HepG2 (cell line): Measurements from ENCODE around the gene IGBP1. TPM values are rescaled to one million over a fixed set of nuclear protein-coding genes. Genes with fewer than 3 reads are reported as not detected.

Experiments
- CSRNP2 ChIP-seq: sonication (generic); formaldehyde crosslinking; conservative IDR thresholded peaks from 2 replicates; pipeline ENCODE4 v1.8.0; 2022; ENCODE audit warnings: low read depth, missing genetic modification reagents
- E2F2 ChIP-seq: sonication (generic); formaldehyde crosslinking; IDR thresholded peaks from 2 replicates; pipeline ENCODE4 v1.4.0; 2020; ENCODE audit warnings: missing genetic modification reagents, borderline replicate concordance
- GRHL1 ChIP-seq: sonication (generic); formaldehyde crosslinking; conservative IDR thresholded peaks from 2 replicates; pipeline ENCODE4 v1.8.0; 2022; ENCODE audit warnings: missing genetic modification reagents
- STAG1 ChIP-seq: sonication (generic); formaldehyde crosslinking; IDR thresholded peaks from 2 replicates; pipeline ENCODE4 v1.4.0; 2020; ENCODE audit warnings: missing genetic modification reagents
- ZNF777 ChIP-seq: sonication (generic); formaldehyde crosslinking; IDR thresholded peaks from 2 replicates; pipeline ENCODE4 v1.4.0; 2020; ENCODE audit warnings: missing genetic modification reagents
- ZNF781 ChIP-seq: sonication (generic); formaldehyde crosslinking; IDR thresholded peaks from 2 replicates; pipeline ENCODE4 v1.5.1; 2020; ENCODE audit warnings: borderline replicate concordance, mild to moderate bottlenecking, missing genetic modification reagents; ENCODE audit errors: not compliant biosample characterization
- polyA plus RNA-seq, 8 experiments: library from polyadenylated mRNA; depleted of rRNA in 3 of 8; stranded (reverse) in 7 of 8; unstranded in 1 of 8; fragments of >200 nt; fragmentation: Illumina TruSeq in 4 of 8; extraction: Trizol in 4 of 8; gene quantifications; 2 replicates each; pipeline versions ENCODE4 v1.2.1 to v1.2.3, GENCODE V29; 2011 to 2016; ENCODE audit warnings: low read depth in 4 of 8, missing spikeins in 1 of 8, mixed read lengths in 1 of 8; ENCODE audit not compliant: insufficient read depth in 1 of 8
- total RNA-seq, 5 experiments: library from RNA; depleted of rRNA; stranded (reverse); fragments of >200 nt; fragmentation: Illumina TruSeq; extraction: Trizol; gene quantifications; 2 replicates each; pipeline ENCODE4 v1.2.3, GENCODE V29; 2016; ENCODE audit warnings: low read depth in 1 of 5
- TF ChIP-seq, protein P1 (sequence below): sonication (generic); formaldehyde crosslinking; IDR thresholded peaks from 2 replicates; pipeline ENCODE4 v1.8.1; 2022; ENCODE audit warnings: low read depth, mild to moderate bottlenecking, missing genetic modification reagents
- TF ChIP-seq, protein P2 (sequence below): sonication (generic); formaldehyde crosslinking; IDR thresholded peaks from 2 replicates; pipeline ENCODE4 v1.8.1; 2023; ENCODE audit warnings: mild to moderate bottlenecking, inconsistent platforms, moderate library complexity, missing genetic modification reagents, borderline replicate concordance
- TF ChIP-seq, protein P3 (sequence below): sonication (generic); formaldehyde crosslinking; IDR thresholded peaks from 2 replicates; pipeline ENCODE4 v1.5.0; 2020; ENCODE audit warnings: missing genetic modification reagents
- TF ChIP-seq, protein P4 (sequence below): sonication (generic); formaldehyde crosslinking; IDR thresholded peaks from 2 replicates; pipeline ENCODE4 v1.5.0; 2020; ENCODE audit warnings: mild to moderate bottlenecking, missing genetic modification reagents, moderate library complexity

Gene IGBP1
- total and polyA plus RNA-seq, 2 of the 13 experiments (the other 11 are each of a cell fraction or from before 2014, with no cell fraction given): 59.3 to 103 TPM

DNA sequence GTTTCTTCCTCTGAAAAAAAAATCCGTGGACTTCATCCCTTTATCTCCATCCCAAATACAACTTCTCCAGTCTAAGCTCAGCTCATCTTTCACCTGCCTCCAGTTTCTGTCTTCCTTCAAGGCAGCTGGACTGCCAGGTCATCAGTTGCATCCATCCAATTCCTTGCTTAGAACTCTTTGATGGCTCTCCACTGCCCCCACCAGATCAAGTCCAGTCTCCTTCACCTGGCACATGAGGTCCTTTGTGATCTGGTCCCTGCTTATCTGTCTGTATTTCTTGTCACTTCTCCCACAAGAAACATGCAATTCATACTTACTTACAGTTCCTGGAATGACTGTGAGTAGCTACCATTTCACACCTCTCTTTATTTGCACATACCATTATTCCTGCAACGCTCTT lies 37.2 kb upstream of the IGBP1 start (continued):
- TF ChIP-seq GRHL1 (no peak), ZNF781 (no peak), ZNF777 (CRISPR knock-in tag) (no peak), STAG1 (peak; percentile 65), CSRNP2 (CRISPR knock-in tag) (no peak), E2F2 (CRISPR knock-in tag) (no peak)
- TF ChIP-seq, protein P1, sequence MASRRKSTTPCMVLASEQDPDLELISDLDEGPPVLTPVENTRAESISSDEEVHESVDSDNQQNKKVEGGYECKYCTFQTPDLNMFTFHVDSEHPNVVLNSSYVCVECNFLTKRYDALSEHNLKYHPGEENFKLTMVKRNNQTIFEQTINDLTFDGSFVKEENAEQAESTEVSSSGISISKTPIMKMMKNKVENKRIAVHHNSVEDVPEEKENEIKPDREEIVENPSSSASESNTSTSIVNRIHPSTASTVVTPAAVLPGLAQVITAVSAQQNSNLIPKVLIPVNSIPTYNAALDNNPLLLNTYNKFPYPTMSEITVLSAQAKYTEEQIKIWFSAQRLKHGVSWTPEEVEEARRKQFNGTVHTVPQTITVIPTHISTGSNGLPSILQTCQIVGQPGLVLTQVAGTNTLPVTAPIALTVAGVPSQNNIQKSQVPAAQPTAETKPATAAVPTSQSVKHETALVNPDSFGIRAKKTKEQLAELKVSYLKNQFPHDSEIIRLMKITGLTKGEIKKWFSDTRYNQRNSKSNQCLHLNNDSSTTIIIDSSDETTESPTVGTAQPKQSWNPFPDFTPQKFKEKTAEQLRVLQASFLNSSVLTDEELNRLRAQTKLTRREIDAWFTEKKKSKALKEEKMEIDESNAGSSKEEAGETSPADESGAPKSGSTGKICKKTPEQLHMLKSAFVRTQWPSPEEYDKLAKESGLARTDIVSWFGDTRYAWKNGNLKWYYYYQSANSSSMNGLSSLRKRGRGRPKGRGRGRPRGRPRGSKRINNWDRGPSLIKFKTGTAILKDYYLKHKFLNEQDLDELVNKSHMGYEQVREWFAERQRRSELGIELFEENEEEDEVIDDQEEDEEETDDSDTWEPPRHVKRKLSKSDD (CRISPR knock-in tag): no peak
- TF ChIP-seq, protein P2, sequence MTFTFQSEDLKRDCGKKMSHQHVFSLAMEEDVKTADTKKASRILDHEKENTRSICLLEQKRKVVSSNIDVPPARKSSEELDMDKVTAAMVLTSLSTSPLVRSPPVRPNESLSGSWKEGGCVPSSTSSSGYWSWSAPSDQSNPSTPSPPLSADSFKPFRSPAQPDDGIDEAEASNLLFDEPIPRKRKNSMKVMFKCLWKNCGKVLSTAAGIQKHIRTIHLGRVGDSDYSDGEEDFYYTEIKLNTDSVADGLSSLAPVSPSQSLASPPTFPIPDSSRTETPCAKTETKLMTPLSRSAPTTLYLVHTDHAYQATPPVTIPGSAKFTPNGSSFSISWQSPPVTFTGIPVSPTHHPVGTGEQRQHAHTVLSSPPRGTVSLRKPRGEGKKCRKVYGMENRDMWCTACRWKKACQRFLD: no peak
- TF ChIP-seq, protein P3, sequence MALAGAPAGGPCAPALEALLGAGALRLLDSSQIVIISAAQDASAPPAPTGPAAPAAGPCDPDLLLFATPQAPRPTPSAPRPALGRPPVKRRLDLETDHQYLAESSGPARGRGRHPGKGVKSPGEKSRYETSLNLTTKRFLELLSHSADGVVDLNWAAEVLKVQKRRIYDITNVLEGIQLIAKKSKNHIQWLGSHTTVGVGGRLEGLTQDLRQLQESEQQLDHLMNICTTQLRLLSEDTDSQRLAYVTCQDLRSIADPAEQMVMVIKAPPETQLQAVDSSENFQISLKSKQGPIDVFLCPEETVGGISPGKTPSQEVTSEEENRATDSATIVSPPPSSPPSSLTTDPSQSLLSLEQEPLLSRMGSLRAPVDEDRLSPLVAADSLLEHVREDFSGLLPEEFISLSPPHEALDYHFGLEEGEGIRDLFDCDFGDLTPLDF (CRISPR knock-in tag): no peak
- TF ChIP-seq, protein P4, sequence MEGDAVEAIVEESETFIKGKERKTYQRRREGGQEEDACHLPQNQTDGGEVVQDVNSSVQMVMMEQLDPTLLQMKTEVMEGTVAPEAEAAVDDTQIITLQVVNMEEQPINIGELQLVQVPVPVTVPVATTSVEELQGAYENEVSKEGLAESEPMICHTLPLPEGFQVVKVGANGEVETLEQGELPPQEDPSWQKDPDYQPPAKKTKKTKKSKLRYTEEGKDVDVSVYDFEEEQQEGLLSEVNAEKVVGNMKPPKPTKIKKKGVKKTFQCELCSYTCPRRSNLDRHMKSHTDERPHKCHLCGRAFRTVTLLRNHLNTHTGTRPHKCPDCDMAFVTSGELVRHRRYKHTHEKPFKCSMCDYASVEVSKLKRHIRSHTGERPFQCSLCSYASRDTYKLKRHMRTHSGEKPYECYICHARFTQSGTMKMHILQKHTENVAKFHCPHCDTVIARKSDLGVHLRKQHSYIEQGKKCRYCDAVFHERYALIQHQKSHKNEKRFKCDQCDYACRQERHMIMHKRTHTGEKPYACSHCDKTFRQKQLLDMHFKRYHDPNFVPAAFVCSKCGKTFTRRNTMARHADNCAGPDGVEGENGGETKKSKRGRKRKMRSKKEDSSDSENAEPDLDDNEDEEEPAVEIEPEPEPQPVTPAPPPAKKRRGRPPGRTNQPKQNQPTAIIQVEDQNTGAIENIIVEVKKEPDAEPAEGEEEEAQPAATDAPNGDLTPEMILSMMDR: peak; percentile 53
